HCT116 (cell line): ENCODE data around the gene LY6G5B.

Experiments
- SRF ChIP-seq: IDR thresholded peaks from 2 replicates; pipeline ENCODE4 v1.6.1; 2012; ENCODE audit warnings: low read depth
- TF ChIP-seq, protein P1 (sequence below), 3 experiments: fragments of 200-600 bp in 1 of 3; sonication (generic) in 1 of 3; IDR thresholded peaks in 2 of 3; conservative IDR thresholded peaks in 1 of 3; 2 replicates each; pipeline ENCODE4 v1.5.1; 2012 to 2017; ENCODE audit warnings: low read depth in 2 of 3, low read length in 2 of 3, antibody characterized with exemption in 1 of 3, borderline replicate concordance in 1 of 3, control low read depth in 1 of 3, mild to moderate bottlenecking in 1 of 3, mixed read lengths in 1 of 3, mixed run types in 1 of 3, moderate library complexity in 1 of 3; ENCODE audit not compliant: insufficient read depth in 1 of 3

GRCh38 chr6:31659649-31660380 lies 10.0 kb upstream of the LY6G5B start:
- TF ChIP-seq, protein P1, sequence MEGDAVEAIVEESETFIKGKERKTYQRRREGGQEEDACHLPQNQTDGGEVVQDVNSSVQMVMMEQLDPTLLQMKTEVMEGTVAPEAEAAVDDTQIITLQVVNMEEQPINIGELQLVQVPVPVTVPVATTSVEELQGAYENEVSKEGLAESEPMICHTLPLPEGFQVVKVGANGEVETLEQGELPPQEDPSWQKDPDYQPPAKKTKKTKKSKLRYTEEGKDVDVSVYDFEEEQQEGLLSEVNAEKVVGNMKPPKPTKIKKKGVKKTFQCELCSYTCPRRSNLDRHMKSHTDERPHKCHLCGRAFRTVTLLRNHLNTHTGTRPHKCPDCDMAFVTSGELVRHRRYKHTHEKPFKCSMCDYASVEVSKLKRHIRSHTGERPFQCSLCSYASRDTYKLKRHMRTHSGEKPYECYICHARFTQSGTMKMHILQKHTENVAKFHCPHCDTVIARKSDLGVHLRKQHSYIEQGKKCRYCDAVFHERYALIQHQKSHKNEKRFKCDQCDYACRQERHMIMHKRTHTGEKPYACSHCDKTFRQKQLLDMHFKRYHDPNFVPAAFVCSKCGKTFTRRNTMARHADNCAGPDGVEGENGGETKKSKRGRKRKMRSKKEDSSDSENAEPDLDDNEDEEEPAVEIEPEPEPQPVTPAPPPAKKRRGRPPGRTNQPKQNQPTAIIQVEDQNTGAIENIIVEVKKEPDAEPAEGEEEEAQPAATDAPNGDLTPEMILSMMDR (IDR thresholded peaks at IDR 0.05 in 2 of 3, conservative IDR thresholded peaks at IDR 0.05 in 1 of 3; ENCODE audit: borderline replicate concordance in 1 of 3, insufficient read depth in 1 of 3, low read depth in 2 of 3, low read length in 2 of 3), result no peak
- no peak for TF ChIP-seq SRF
